Heart left ventricle (tissue), 13 donors: ENCODE data around the gene SORBS2.

Experiments used
- POLR2A ChIP-seq, 2 donors: fragments of 450-650 bp; IDR thresholded peaks; one replicate each; pipeline ENCODE4 v1.6.1; 2017; ENCODE audit warnings: antibody characterized with exemption in 2 of 2, mild to moderate bottlenecking in 2 of 2, moderate library complexity in 2 of 2
- TF ChIP-seq, protein P1 (sequence below), 12 donors: fragments of 200-600 bp; sonication (generic) in 4 of 12; IDR thresholded peaks; one replicate each; pipeline versions ENCODE4 v1.5.0 to v1.8.0; 2018 to 2022; ENCODE audit warnings: antibody characterized with exemption in 12 of 12, mild to moderate bottlenecking in 5 of 12
- donor health status: ischemic (EF 13 %, LVEDD 7.1; RV severe dilation, severe dysfunction).
- donor health status: DM: no; HTN: yes; CAD: no.
- donor health status: DM: no; HTN: no; CAD: no.
- donor health status: ischemic (EF 25% LVEDD 6.9; RV normal size, moderate dysfunction).
- donor health status: ischemic (EF 25% LVEDD 5.7; RV mildly dilated, moderate dysfunction).
- donor health status: ischemic (EF 35%, LVEDD 5.7; RV mildly dilated, moderate dysfunction).
- donor health status: nonischemic (EF 11% LVEDD 7.7; RV severe dilation, severe dysfunction).
- donor health status: DM: yes; HTN: yes; CAD: no.
- donor health status: PGD.
- donor health status: ischemic (EF 29% LVEDD 5.4; RV normal size, mild dysfunction).
- donor health status: nonischemic (EF 23%, LVEDD 6.1; RV moderate dilation, normal function).

DNA sequence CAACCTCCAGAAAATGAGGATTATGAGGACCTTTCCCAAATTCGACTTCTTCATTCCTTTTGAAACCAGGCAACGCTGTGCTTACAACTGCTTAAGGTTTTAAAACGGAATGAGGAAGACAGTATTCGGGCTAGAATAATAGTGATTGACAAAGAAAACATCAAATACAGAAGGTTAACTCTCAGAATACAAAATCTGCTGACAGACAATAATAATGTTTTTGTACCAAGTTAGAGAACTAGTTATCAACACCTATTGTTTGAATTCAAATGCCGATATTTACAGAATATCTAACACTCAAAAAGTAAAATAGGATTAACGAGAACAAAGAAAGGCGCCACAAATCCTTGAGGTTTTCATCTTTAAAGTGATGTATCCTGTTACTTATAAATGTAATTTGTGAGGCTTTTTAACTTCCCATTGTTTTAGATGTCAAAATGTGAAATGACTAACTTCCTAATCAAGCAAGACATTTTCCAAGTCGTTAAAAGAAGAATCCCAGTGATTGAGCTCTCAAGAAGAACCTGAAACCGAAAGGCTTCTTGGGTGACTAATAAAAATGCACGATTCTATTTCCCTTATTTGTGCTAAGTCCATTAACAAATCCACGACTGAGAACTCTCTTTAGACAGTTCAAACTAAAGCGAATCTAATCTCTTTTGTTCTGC lies 118.3 kb downstream of the SORBS2 start:
- TF ChIP-seq, protein P1, sequence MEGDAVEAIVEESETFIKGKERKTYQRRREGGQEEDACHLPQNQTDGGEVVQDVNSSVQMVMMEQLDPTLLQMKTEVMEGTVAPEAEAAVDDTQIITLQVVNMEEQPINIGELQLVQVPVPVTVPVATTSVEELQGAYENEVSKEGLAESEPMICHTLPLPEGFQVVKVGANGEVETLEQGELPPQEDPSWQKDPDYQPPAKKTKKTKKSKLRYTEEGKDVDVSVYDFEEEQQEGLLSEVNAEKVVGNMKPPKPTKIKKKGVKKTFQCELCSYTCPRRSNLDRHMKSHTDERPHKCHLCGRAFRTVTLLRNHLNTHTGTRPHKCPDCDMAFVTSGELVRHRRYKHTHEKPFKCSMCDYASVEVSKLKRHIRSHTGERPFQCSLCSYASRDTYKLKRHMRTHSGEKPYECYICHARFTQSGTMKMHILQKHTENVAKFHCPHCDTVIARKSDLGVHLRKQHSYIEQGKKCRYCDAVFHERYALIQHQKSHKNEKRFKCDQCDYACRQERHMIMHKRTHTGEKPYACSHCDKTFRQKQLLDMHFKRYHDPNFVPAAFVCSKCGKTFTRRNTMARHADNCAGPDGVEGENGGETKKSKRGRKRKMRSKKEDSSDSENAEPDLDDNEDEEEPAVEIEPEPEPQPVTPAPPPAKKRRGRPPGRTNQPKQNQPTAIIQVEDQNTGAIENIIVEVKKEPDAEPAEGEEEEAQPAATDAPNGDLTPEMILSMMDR (IDR thresholded peaks at IDR 0.05) = no peak
- TF ChIP-seq POLR2A (IDR thresholded peaks at IDR 0.05) = no peak
